HepG2 (cell line): ENCODE measurements around the gene ACOT2. TPM values are rescaled to one million over a fixed set of nuclear protein-coding genes. Genes with fewer than 3 reads are reported as not detected.
"Not testable (repeated sequence)": the region's sequence is repeated elsewhere in the genome, so short reads cannot be mapped to it uniquely, and the experiment has no call there.

Experiments used
- ATAC-seq: fragments of 200-7000 bp; cut with Tn5 transposase; 3 replicates; pipeline ENCODE4 v1.9.1; 2020; ENCODE audit warnings: mild to moderate bottlenecking, moderate library complexity
- BruUV-seq: library from RNA; stranded (reverse); fragments of 400-500 nt; replicated peaks from 2 replicates; lab custom pipeline; 2021; lab: Mats Ljungman, UMichigan
- CTCF ChIA-PET: fragments of 300-600 bp; formaldehyde crosslinking; extraction: SDS; loops from one replicate; lab custom pipeline; 2021; ENCODE audit warnings: low total read pairs, inconsistent platforms, low intra/inter-chr PET ratio; lab: Yijun Ruan, JAX
- POLR2A ChIA-PET: fragments of 350-600 bp; sonication (Branson Sonifier 250); formaldehyde crosslinking; loops from one replicate; lab custom pipeline; 2020; ENCODE audit warnings: antibody characterized with exemption, inconsistent platforms; lab: Yijun Ruan, JAX
- DNase-seq: peaks from one replicate; pipeline ENCODE4 v3.0.0-alpha.2; 2015; ENCODE audit warnings: low spot score
- FAIRE-seq: peaks from 3 replicates; lab custom pipeline; 2011; peaks lifted over from hg19 to GRCh38; lab: Jason Lieb, UNC
- H2AFZ ChIP-seq: one replicate; pipeline ENCODE4 v1.6.1; 2011; ENCODE audit warnings: low read length, inconsistent platforms
- H3K27ac ChIP-seq: fragments of 300-600 bp; 3 replicates; pipeline ENCODE4 v1.8.0; 2011; ENCODE audit warnings: mixed run types, mild to moderate bottlenecking, mixed read lengths, low read length, inconsistent platforms; ENCODE audit not compliant: insufficient read depth; ENCODE audit errors: extremely low read length
- H3K27me3 ChIP-seq, 2 experiments: fragments of 200-600 bp in 1 of 2; 2 replicates in 1 of 2; 3 replicates in 1 of 2; pipeline versions ENCODE4 v1.6.0 to v1.8.0; 2011; ENCODE audit warnings: low read length in 2 of 2, mild to moderate bottlenecking in 2 of 2, moderate library complexity in 2 of 2, inconsistent platforms in 1 of 2; ENCODE audit not compliant: insufficient read depth in 2 of 2, control insufficient read depth in 1 of 2
- H3K36me3 ChIP-seq, 2 experiments: fragments of 200-600 bp in 1 of 2; replicated peaks in 1 of 2; 2 replicates in 1 of 2; 3 replicates in 1 of 2; pipeline versions ENCODE4 v1.5.1 to v1.8.0; 2011; ENCODE audit warnings: low read length in 2 of 2, inconsistent platforms in 1 of 2; ENCODE audit not compliant: insufficient read depth in 2 of 2, control insufficient read depth in 1 of 2
- H3K4me1 ChIP-seq: 2 replicates; pipeline ENCODE4 v1.5.1; 2012; ENCODE audit warnings: low read length, inconsistent platforms; ENCODE audit not compliant: insufficient read depth
- H3K4me2 ChIP-seq: 2 replicates; pipeline ENCODE4 v1.6.0; 2011; ENCODE audit warnings: low read depth, low read length, inconsistent platforms
- H3K4me3 ChIP-seq, 3 experiments: fragments of 200-600 bp in 1 of 3; sonication (generic), shearing (Covaris generic) in 1 of 3; replicated peaks in 1 of 3; 2 replicates each; pipeline ENCODE4 v1.5.1; 2011 to 2016; ENCODE audit warnings: low read length in 3 of 3, inconsistent platforms in 2 of 3, low read depth in 2 of 3, mild to moderate bottlenecking in 2 of 3, control low read depth in 1 of 3, mixed read lengths in 1 of 3; ENCODE audit not compliant: insufficient read depth in 1 of 3
- H3K79me2 ChIP-seq: one replicate; pipeline ENCODE4 v1.6.1; 2011; ENCODE audit warnings: low read length, inconsistent platforms; ENCODE audit not compliant: insufficient read depth
- H3K9ac ChIP-seq: 2 replicates; pipeline ENCODE4 v1.6.0; 2011; ENCODE audit warnings: mild to moderate bottlenecking, low read depth, low read length, inconsistent platforms; ENCODE audit not compliant: insufficient read depth
- H3K9me3 ChIP-seq: 2 replicates; pipeline ENCODE4 v1.5.1; 2012; ENCODE audit warnings: mild to moderate bottlenecking, low read length
- H4K20me1 ChIP-seq: 2 replicates; pipeline ENCODE4 v1.6.0; 2011; ENCODE audit warnings: inconsistent platforms, mild to moderate bottlenecking, low read length, moderate library complexity; ENCODE audit not compliant: insufficient read depth
- BCL6 ChIP-seq: IDR thresholded peaks from 2 replicates; pipeline ENCODE4 v1.6.1; 2016; ENCODE audit warnings: missing genetic modification reagents, missing compliant biosample characterization
- CHCHD3 ChIP-seq: sonication (generic); formaldehyde crosslinking; IDR thresholded peaks from 2 replicates; pipeline ENCODE4 v1.8.0; 2022; ENCODE audit warnings: mild to moderate bottlenecking, missing genetic modification reagents, moderate library complexity
- IRX3 ChIP-seq: sonication (generic); formaldehyde crosslinking; IDR thresholded peaks from 2 replicates; pipeline ENCODE4 v1.8.1; 2023; ENCODE audit warnings: mild to moderate bottlenecking, low read depth, missing genetic modification reagents, borderline replicate concordance
- MAF1 ChIP-seq: sonication (generic); formaldehyde crosslinking; IDR thresholded peaks from 2 replicates; pipeline ENCODE4 v1.5.0; 2020; ENCODE audit warnings: missing genetic modification reagents, borderline replicate concordance
- MBD4 ChIP-seq: IDR thresholded peaks from 2 replicates; pipeline ENCODE4 v1.6.1; 2012; ENCODE audit warnings: low read length, inconsistent platforms, borderline replicate concordance
- NCOA5 ChIP-seq: sonication (generic); formaldehyde crosslinking; IDR thresholded peaks from 2 replicates; pipeline ENCODE4 v1.4.0; 2020; ENCODE audit warnings: missing genetic modification reagents
- RFX5 ChIP-seq: IDR thresholded peaks from 2 replicates; pipeline ENCODE4 v1.6.1; 2011; ENCODE audit warnings: low read depth, low read length, improper control_type of control experiment
- SIX1 ChIP-seq: sonication (generic); formaldehyde crosslinking; IDR thresholded peaks from 2 replicates; pipeline ENCODE4 v1.4.0; 2020; ENCODE audit warnings: missing genetic modification reagents, borderline replicate concordance
- TERF1 ChIP-seq: sonication (generic); formaldehyde crosslinking; IDR thresholded peaks from 2 replicates; pipeline ENCODE4 v1.8.0; 2022; ENCODE audit warnings: mild to moderate bottlenecking, missing genetic modification reagents, moderate library complexity
- ZBTB21 ChIP-seq: sonication (generic); formaldehyde crosslinking; IDR thresholded peaks from 2 replicates; pipeline ENCODE4 v1.4.0; 2020; ENCODE audit warnings: missing genetic modification reagents
- ZNF143 ChIP-seq: sonication (generic); formaldehyde crosslinking; IDR thresholded peaks from 2 replicates; pipeline ENCODE4 v1.4.0; 2020; ENCODE audit warnings: missing genetic modification reagents
- ZNF260 ChIP-seq: sonication (generic); formaldehyde crosslinking; IDR thresholded peaks from 2 replicates; pipeline ENCODE4 v1.4.0; 2020; ENCODE audit warnings: missing genetic modification reagents, low read depth, mild to moderate bottlenecking, borderline replicate concordance
- ZNF335 ChIP-seq: sonication (generic); formaldehyde crosslinking; IDR thresholded peaks from 2 replicates; pipeline ENCODE4 v1.4.0; 2020; ENCODE audit warnings: missing genetic modification reagents
- ZNF577 ChIP-seq: sonication (generic); formaldehyde crosslinking; IDR thresholded peaks from 2 replicates; pipeline ENCODE4 v1.4.0; 2020; ENCODE audit warnings: mild to moderate bottlenecking, low read depth, missing genetic modification reagents, borderline replicate concordance
- ZNF879 ChIP-seq: sonication (generic); formaldehyde crosslinking; IDR thresholded peaks from 2 replicates; pipeline ENCODE4 v1.8.1; 2023; ENCODE audit warnings: missing genetic modification reagents
- WGBS: methylation state at CpG from one replicate; pipeline ENCODE4 v1.1.6; 2017; ENCODE audit warnings: low lambda C conversion rate; 5-methylcytosine and 5-hydroxymethylcytosine counted together
- in situ Hi-C: cut with HindIII; loops from 2 replicates; pipeline ENCODE4 v1.10.0; 2017; ENCODE audit warnings: low pct_unique_long_range_greater_than_20kb; ENCODE audit not compliant: extremely low pct_ligation_motif_present
- intact Hi-C: fragments of 100-400 bp; cut with micrococcal nuclease; formaldehyde crosslinking; loops from one replicate; pipeline ENCODE4 v1.10.0; 2022; ENCODE audit not compliant: unreplicated experiment
- polyA plus RNA-seq, 8 experiments: library from polyadenylated mRNA; depleted of rRNA in 3 of 8; stranded (reverse) in 7 of 8; unstranded in 1 of 8; fragments of >200 nt; fragmentation: Illumina TruSeq in 4 of 8; extraction: Trizol in 4 of 8; gene quantifications; 2 replicates each; pipeline versions ENCODE4 v1.2.1 to v1.2.3, GENCODE V29; 2011 to 2016; ENCODE audit warnings: low read depth in 4 of 8, missing spikeins in 1 of 8, mixed read lengths in 1 of 8; ENCODE audit not compliant: insufficient read depth in 1 of 8
- total RNA-seq, 5 experiments: library from RNA; depleted of rRNA; stranded (reverse); fragments of >200 nt; fragmentation: Illumina TruSeq; extraction: Trizol; gene quantifications; 2 replicates each; pipeline ENCODE4 v1.2.3, GENCODE V29; 2016; ENCODE audit warnings: low read depth in 1 of 5
- TF ChIP-seq, protein P1 (sequence below): sonication (generic); formaldehyde crosslinking; conservative IDR thresholded peaks from 2 replicates; pipeline ENCODE4 v1.8.0; 2022; ENCODE audit warnings: mild to moderate bottlenecking, moderate library complexity, missing genetic modification reagents

ACOT2 gene
- total and polyA plus RNA-seq, 2 of the 13 experiments (the other 11 are each of a cell fraction or from before 2014, with no cell fraction given) = 60.0 to 110 TPM

DNA sequence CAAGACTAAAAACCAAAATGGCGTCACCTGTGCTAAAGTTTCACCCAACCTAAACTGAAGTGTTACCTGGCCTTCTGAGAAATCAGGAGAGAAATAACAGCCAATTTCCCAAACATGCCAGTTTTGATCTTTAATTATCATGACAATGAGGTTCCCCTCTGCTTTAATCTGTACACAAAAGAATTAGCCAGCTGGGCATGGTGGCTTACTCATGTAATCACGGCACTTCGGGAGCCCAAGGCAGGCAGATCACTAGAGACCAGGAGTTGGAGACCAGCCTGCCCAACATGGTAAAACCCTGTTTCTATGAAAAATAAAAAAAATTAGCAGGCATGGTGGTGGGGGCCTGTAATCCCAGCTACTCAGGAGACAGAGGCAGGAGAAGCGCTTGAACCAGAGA lies 15.2 kb upstream of the ACOT2 start:
- H3K4me1 ChIP-seq = peaks cover 13% of the 10 kb centered on the region
- no peaks in the 10 kb centered on the region for H3K36me3 ChIP-seq
- ATAC-seq (no peak), FAIRE-seq (no peak), DNase-seq (no peak)
- H4K20me1 ChIP-seq = no peaks in the 10 kb centered on the region
- no peak overlapping the region for H3K4me3 ChIP-seq
- H3K9ac ChIP-seq = no peak overlapping the region
- ChIA-PET POLR2A (interaction anchor here (1.9 kb wide), 1 partner anchor 15 kb away, joined by 4 read pairs; the partner anchor contains the start of gene ACOT2), CTCF (no interaction called here)
- 97% methylated on average over 4 of the region's 4 CpGs for WGBS
- in situ Hi-C loops = no loop called here
- no peaks in the 10 kb centered on the region for H3K9me3 ChIP-seq
- TF ChIP-seq NCOA5 (CRISPR knock-in tag) (no peak), ZBTB21 (CRISPR knock-in tag) (no peak), BCL6 (CRISPR knock-in tag) (no peak), SIX1 (no peak), CHCHD3 (CRISPR knock-in tag) (no peak), ZNF260 (no peak), ZNF143 (CRISPR knock-in tag) (no peak), TERF1 (CRISPR knock-in tag) (no peak), ZNF577 (CRISPR knock-in tag) (no peak), MAF1 (CRISPR knock-in tag) (no peak), ZNF879 (CRISPR knock-in tag) (no peak), MBD4 (no peak), IRX3 (CRISPR knock-in tag) (no peak), RFX5 (no peak), ZNF335 (CRISPR knock-in tag) (no peak)
- TF ChIP-seq, protein P1, sequence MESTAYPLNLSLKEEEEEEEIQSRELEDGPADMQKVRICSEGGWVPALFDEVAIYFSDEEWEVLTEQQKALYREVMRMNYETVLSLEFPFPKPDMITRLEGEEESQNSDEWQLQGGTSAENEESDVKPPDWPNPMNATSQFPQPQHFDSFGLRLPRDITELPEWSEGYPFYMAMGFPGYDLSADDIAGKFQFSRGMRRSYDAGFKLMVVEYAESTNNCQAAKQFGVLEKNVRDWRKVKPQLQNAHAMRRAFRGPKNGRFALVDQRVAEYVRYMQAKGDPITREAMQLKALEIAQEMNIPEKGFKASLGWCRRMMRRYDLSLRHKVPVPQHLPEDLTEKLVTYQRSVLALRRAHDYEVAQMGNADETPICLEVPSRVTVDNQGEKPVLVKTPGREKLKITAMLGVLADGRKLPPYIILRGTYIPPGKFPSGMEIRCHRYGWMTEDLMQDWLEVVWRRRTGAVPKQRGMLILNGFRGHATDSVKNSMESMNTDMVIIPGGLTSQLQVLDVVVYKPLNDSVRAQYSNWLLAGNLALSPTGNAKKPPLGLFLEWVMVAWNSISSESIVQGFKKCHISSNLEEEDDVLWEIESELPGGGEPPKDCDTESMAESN = no peak
- intact Hi-C loops = no loop called here
- H3K79me2 ChIP-seq = no peaks in the 10 kb centered on the region
- H2AFZ ChIP-seq = no peak overlapping the region
- H3K27ac ChIP-seq = no peak overlapping the region
- BruUV-seq = no TSS peak
- no peaks in the 10 kb centered on the region for H3K27me3 ChIP-seq
- H3K4me2 ChIP-seq = no peak overlapping the region

DNA sequence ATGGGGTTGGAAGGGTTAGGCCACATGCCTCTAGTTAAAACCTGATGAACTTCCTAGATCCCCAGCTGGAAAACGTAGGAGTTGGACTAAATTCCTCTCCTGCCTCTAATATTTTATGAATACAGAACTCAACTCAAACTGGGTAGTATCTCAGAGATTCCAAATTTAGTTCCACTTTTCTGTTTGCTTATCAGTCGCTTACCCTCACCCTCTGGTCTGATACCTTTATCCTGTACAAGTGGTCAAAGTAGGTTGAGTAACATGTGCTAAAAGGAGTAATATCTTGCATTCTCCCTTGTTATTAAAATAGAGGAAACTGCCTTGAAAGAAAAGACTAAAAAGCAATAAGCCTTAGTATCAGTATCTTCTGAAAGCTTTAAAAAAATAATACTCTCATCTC lies 11.8 kb upstream of the ACOT2 start:
- H3K4me1 ChIP-seq, H2AFZ ChIP-seq, H3K27me3 ChIP-seq, H3K79me2 ChIP-seq, DNase-seq, FAIRE-seq, POLR2A ChIA-PET, CTCF ChIA-PET, intact Hi-C loops, H3K9me3 ChIP-seq, ATAC-seq, H3K4me3 ChIP-seq, H3K4me2 ChIP-seq, H3K9ac ChIP-seq, H3K36me3 ChIP-seq, H3K27ac ChIP-seq, in situ Hi-C loops, H4K20me1 ChIP-seq, BruUV-seq: not testable (repeated sequence)
- 20% methylated on average over 2 of the region's 2 CpGs for WGBS
